K562 (cell line): ENCODE results near the gene ST3GAL3. TPM values are rescaled to one million over a fixed set of nuclear protein-coding genes. Genes with fewer than 3 reads are reported as not detected.

Experiments used
- BRCA1 ChIP-seq, 2 experiments: fragments of 450-650 bp in 1 of 2; sonication (generic) in 1 of 2; formaldehyde crosslinking in 1 of 2; IDR thresholded peaks; 2 replicates each; pipeline versions ENCODE4 v1.5.0 to v1.6.1; 2017 to 2020; ENCODE audit warnings: mild to moderate bottlenecking in 1 of 2, missing genetic modification reagents in 1 of 2
- COPS2 ChIP-seq: fragments of 450-650 bp; conservative IDR thresholded peaks from 2 replicates; pipeline ENCODE4 v1.6.1; 2016; ENCODE audit warnings: mild to moderate bottlenecking, moderate library complexity
- CTBP1 ChIP-seq: fragments of 450-650 bp; IDR thresholded peaks from 2 replicates; pipeline ENCODE4 v1.6.1; 2016; ENCODE audit warnings: borderline replicate concordance
- E2F8 ChIP-seq: fragments of 450-650 bp; IDR thresholded peaks from 2 replicates; pipeline ENCODE4 v1.7.1; 2018; ENCODE audit warnings: mild to moderate bottlenecking, low read depth; ENCODE audit not compliant: partially characterized antibody
- IRF2 ChIP-seq: sonication (generic); formaldehyde crosslinking; IDR thresholded peaks from 2 replicates; pipeline ENCODE4 v1.8.1; 2022; ENCODE audit warnings: mild to moderate bottlenecking, missing genetic modification reagents
- MTA3 ChIP-seq: fragments of 450-650 bp; formaldehyde crosslinking; IDR thresholded peaks from 2 replicates; pipeline ENCODE4 v1.6.1; 2017; ENCODE audit warnings: mild to moderate bottlenecking, borderline replicate concordance
- TOE1 ChIP-seq, 2 experiments: fragments of 450-650 bp in 1 of 2; sonication (generic) in 1 of 2; formaldehyde crosslinking in 1 of 2; IDR thresholded peaks; 2 replicates each; pipeline versions ENCODE4 v1.7.1 to v1.8.0; 2016 to 2022; ENCODE audit warnings: borderline replicate concordance in 2 of 2, mild to moderate bottlenecking in 2 of 2, antibody characterized with exemption in 1 of 2, inconsistent platforms in 1 of 2, low read depth in 1 of 2, missing genetic modification reagents in 1 of 2, moderate library complexity in 1 of 2
- TSC22D4 ChIP-seq: fragments of 450-650 bp; IDR thresholded peaks from 2 replicates; pipeline ENCODE4 v1.6.1; 2016; ENCODE audit warnings: missing genetic modification characterization, missing biosample characterization, control low read depth
- ZBTB11 ChIP-seq, 3 experiments: fragments of 200-800 bp in 1 of 3; fragments of 250-450 bp in 1 of 3; fragments of 450-650 bp in 1 of 3; sonication (Bioruptor Pico) in 1 of 3; sonication (Bioruptor generic) in 1 of 3; formaldehyde crosslinking in 1 of 3; IDR thresholded peaks; 2 replicates each; pipeline versions ENCODE4 v1.6.1 to v1.8.0; 2016 to 2022; ENCODE audit warnings: mild to moderate bottlenecking in 2 of 3, missing genetic modification characterization in 2 of 3, missing compliant biosample characterization in 1 of 3, moderate library complexity in 1 of 3
- ZNF518B ChIP-seq: fragments of 250-450 bp; sonication (Bioruptor Pico); IDR thresholded peaks from 2 replicates; pipeline ENCODE4 v1.5.0; 2021; ENCODE audit warnings: mild to moderate bottlenecking, moderate library complexity
- polyA plus RNA-seq, 8 experiments: library from polyadenylated mRNA; depleted of rRNA in 4 of 8; stranded (reverse) in 5 of 8; unstranded in 3 of 8; fragments of >200 nt; fragmentation: Nextera tagmentation in 2 of 8; fragmentation: Illumina TruSeq in 1 of 8; extraction: Ambion mirVana in 2 of 8; extraction: Trizol in 1 of 8; gene quantifications; 2 replicates each; pipeline versions ENCODE4 v1.2.1 to v1.2.3, GENCODE V29; 2011 to 2014; ENCODE audit warnings: inconsistent platforms in 1 of 8, missing spikeins in 1 of 8
- total RNA-seq, 7 experiments: library from RNA; depleted of rRNA in 6 of 7; stranded (reverse); fragments of >200 nt in 6 of 7; fragmentation: Illumina TruSeq in 2 of 7; extraction: Trizol in 2 of 7; gene quantifications; 2 replicates each; pipeline versions ENCODE4 v1.2.1 to v1.2.3, GENCODE V29; 2011 to 2021; ENCODE audit warnings: low replicate concordance in 1 of 7

Gene ST3GAL3
- total and polyA plus RNA-seq, 9 of the 15 experiments (the other 6 are each of a cell fraction or from before 2014, with no cell fraction given): 1.2 to 18.9 (median 11.0) TPM

GRCh38 chr1:43938383-43938782 is 231.0 kb downstream of the ST3GAL3 start (continued):
- TF ChIP-seq ZNF518B (CRISPR knock-in tag): no peak
- TF ChIP-seq MTA3: no peak
- TF ChIP-seq COPS2: no peak
- no peak for TF ChIP-seq TSC22D4 (tag)
- TF ChIP-seq BRCA1 (IDR thresholded peaks at IDR 0.05): no peak
- no peak for TF ChIP-seq BRCA1 (CRISPR knock-in tag; IDR thresholded peaks at IDR 0.05)
- no peak for TF ChIP-seq ZBTB11 (CRISPR knock-in tag; IDR thresholded peaks at IDR 0.05)
- TF ChIP-seq CTBP1: no peak
- no peak for TF ChIP-seq TOE1 (IDR thresholded peaks at IDR 0.05; ENCODE audit: borderline replicate concordance)
- no peak for TF ChIP-seq TOE1 (CRISPR knock-in tag; IDR thresholded peaks at IDR 0.05; ENCODE audit: borderline replicate concordance, low read depth)
- no peak for TF ChIP-seq IRF2 (CRISPR knock-in tag)
- TF ChIP-seq E2F8: no peak
